HG03139 (cell line): ENCODE data around the gene ADGRB3.
"Not testable (repeated sequence)": the region's sequence is repeated elsewhere in the genome, so short reads cannot be mapped to it uniquely, and the experiment has no call there.

ENCODE experiments used
- ATAC-seq: cut with Tn5 transposase; IDR thresholded peaks from one replicate; pipeline ENCODE4 v1.9.1; 2021; ENCODE audit not compliant: unreplicated experiment

Gene ADGRB3

DNA sequence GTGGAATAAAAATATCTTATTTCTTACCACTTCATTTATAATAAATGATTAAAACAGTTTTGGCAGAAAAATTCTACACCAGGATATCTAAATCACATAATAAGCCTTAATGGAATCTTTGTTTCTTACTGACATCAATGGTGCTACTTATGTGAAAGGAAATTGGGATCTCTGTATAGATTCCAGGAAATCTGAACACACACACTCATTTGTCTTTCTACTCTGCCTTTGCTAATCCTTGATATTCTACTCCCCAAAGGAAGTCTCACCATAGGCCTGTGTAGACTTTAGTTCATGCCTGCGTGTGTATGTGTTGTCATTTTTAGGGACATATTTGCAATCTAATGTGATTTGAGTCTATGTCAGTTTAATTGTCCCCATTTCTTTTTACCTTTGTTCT is 7.9 kb downstream of the ADGRB3 start:
- ATAC-seq: no peak

DNA sequence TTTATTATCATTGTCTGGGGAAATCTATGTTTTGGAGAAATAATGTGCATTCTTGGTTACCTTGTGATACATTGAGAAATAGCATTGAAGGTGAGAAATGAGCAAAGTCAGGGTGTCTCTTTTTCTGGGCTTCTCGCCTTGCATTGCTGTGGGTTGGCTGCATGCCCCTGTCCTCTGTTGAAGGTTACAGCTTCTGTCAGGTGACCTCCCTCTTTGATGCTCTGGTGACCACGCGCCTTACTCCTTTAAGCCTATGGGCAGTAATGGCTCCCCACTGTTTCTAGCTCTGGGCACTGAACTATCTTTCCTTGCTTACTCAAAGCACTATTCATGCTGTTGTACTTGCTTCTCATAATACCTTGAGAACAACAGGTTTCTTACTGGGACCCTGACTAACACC is 14.6 kb downstream of the ADGRB3 start:
- ATAC-seq: no peak

GRCh38 chr6:68650142-68650541 is 15.1 kb downstream of the ADGRB3 start:
- ATAC-seq: no peak

GRCh38 chr6:68651011-68651985 is 16.2 kb downstream of the ADGRB3 start:
- ATAC-seq: no peak

- no peak for ATAC-seq
Measured at GRCh38 chr6:68652117-68652536, 17.0 kb downstream of the ADGRB3 start.

- ATAC-seq: no peak
Measured at GRCh38 chr6:68653074-68653705, 18.1 kb downstream of the ADGRB3 start.

DNA sequence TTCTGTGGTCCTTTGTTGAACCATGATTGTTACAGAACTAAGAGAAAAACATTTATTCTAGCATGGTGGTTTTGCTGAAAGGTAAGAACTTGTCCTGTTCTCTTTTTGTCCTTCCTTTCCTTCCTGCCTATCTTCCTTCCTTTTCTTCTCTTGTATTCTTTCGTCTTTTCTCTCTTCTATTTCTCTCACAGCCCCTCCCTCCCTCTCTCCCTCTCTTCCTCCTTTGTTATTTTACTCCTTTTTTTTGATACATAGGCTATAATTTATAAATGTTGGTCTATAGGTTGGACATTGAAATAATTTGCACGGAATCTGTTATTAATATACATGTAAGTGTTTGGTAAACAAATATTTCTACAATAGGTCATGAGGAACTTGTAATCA is 18.6 kb downstream of the ADGRB3 start:
- no peak for ATAC-seq

DNA sequence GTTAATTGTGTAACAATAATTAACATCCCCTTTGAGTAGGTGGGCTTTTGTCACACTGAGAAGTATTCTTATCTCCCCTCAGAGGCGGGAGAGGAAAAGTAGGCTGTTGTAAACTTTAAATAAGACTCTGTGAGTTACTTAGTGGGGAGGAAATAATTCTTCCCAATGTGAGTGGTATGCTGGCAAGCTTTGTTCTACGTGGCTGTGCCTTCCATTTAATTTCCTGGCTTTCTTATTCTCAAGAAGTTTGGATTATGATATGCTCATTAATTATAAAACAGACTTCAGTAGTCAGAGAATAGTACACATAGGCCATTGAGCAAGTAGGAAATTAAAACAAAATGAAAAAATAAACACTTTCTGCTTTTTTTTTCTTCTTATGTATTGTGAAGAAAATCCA is 19.1 kb downstream of the ADGRB3 start:
- ATAC-seq: no peak

DNA sequence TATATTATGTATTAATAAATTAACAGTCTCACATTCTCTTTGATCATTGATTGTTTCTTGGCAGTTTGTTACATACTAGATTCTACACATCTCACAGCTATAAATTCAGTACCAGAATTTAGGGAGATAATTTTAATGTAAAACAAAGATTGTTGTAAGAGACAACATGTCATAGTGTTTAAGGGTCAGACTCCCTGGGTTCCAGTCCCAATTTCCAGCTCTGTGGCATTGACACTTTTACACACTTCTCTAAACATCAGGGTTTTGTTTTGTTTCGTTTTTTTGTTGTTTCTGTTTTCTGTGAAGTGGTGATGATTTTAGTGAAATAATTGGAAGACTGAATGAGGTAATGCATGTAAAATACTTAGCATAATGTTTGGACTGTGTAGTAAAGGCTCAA is 19.9 kb downstream of the ADGRB3 start:
- no peak for ATAC-seq

GRCh38 chr6:68657374-68658139 is 22.5 kb downstream of the ADGRB3 start:
- no peak for ATAC-seq

- no peak for ATAC-seq
Measured at GRCh38 chr6:68658338-68658737, 23.3 kb downstream of the ADGRB3 start.

GRCh38 chr6:68673255-68673654 is 38.2 kb downstream of the ADGRB3 start:
- no peak for ATAC-seq

DNA sequence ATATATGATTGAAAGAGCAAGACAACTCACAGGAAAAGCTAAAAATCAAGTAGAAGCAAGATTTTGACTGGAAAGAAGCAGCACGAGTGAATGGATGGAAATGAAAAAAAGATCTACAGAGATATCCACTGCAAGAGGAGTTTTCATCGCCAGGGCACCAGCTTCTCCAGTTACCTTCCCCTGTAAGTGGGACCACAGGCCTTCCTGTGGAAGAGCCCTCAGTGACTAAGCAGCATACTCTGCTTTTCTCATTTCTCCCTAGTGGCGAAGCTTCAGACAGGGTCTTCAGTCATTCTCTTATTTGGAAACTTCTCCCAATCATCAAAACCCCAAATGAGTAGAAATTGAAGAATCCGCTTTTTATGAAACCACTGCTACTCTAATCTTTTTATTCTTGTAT is 40.5 kb downstream of the ADGRB3 start:
- ATAC-seq: no peak

GRCh38 chr6:68676094-68676493 is 41.0 kb downstream of the ADGRB3 start:
- not testable (repeated sequence) for ATAC-seq

GRCh38 chr6:68677058-68677457 is 42.0 kb downstream of the ADGRB3 start:
- ATAC-seq: no peak

DNA sequence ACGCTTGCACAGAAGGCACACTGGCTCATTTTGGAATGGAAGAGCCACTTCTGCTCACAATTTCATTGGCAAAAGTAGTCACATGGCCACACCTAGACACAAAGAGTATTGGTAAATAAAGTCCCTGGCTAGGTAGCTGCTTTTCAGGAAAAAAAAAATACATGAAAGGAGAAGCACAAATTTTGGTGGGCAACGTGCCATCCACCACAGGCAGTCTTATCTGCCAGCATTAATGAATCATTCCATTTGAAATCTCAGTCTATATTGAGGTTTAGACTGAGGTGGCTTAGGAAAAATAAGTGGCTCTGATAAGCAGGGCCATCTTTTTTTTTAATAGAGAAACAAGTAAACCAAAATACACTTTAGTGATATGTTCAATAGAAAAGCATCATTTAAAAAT is 44.3 kb downstream of the ADGRB3 start:
- no peak for ATAC-seq

DNA sequence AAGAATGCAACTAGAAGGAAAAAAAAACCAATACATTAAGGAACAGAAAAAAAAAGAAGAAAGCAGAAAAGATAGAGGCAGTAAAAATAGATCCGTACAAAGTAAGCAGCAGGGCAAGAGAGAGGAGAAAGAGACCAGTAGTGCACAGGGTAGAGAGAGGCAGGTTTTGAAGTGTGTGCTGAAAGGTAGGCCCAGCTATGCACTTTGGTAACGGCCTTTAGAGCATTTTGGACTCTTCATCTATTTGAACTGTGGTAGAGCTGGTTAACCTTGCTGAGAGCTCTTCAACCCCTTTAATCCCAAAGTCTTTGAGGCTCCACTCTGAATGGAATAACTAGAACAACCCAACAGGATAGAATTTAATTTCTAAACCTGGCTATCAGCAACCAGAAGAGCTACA is 45.2 kb downstream of the ADGRB3 start:
- ATAC-seq: no peak

DNA sequence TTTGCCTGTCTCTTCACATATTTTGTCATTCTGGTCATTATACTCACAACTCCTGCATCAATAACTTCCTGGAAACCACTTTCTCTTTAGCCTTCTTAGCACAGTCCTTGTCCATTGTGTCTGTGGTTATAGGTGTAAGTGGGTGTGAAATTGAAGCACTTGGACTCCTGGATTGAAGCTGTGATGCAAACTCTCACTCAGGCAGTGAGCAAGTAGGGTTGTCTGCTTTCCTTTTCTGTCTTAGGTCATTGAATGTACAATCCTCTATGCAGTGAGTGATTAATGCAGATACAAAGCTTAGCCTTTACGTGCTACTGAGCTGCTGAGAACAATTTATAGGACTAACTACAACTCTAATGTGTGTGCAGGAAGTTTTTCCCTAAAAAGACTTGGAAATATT is 54.8 kb downstream of the ADGRB3 start:
- ATAC-seq: no peak

- no peak for ATAC-seq
Measured at GRCh38 chr6:68691120-68691519, 56.0 kb downstream of the ADGRB3 start.

- no peak for ATAC-seq
Measured at GRCh38 chr6:68693271-68693670, 58.2 kb downstream of the ADGRB3 start.

- ATAC-seq: no peak
Measured at GRCh38 chr6:68695403-68695802, 60.3 kb downstream of the ADGRB3 start.

- no peak for ATAC-seq
Measured at GRCh38 chr6:68695838-68696237, 60.8 kb downstream of the ADGRB3 start.
